Measurements from ENCODE around the gene FABP1.

Gene FABP1

DNA sequence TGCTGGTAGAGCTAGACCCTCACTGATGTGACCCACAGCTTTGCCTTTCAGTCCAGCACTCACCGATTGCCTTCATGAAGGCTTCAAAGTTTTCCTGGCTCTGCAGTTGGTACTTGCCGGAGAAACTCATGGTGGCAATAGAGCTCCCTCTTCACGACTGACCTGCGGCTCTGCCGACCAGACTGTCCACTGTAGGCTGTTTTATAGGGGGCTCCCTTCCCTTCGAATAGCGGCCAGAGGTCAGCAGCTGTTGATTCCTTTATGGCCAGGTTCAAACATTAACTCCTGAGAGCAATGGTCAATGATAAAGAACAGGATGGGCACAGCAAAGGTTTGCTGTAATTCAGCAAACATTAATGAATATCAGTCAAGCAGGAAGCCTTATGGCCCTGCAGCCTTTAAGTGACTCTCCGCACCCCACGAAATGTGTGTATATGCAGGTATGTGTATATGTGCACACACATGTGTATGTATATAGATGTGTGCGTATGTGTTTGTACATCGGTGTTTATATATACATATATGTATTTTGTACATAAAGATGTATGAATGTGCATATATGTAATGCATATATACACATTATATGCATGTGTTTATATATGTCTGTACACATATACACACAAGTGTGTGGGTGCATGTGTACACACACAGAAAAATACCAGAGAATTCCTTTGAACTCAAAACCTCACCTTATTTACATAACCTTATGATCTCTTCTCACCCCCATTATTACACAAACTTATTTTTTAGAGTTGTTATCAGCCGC, at the start of gene FABP1:
TSS of gene FABP1 (minus strand) at position 175 of the 766 bp plus-strand sequence. CDS start at position 130, 45 bp downstream.
- no peak for DNase-seq (ENCODE audit: low read depth in 2 of 2)

DNA sequence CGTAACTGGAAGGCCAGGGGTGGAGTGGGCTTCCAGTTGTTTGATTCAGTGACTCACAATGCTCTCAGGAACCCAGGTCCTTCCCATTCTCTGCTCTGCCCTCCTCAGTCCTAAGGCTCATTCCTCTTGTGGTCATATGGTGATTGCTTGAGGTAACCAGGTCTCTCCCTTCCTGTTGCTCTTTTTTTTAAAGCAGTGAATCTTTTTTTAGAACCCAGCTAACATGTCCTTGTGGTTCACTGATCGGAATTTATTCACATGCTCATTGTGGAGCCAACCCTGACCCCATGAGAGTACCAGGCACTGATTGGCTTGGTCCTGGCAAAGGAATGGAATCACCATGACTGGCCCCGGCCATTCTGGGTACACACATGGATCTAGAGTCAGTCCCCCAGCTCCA, 49.7 kb upstream of the FABP1 start:
- DNase-seq (ENCODE audit: low read depth in 2 of 2) = no peak

DNA sequence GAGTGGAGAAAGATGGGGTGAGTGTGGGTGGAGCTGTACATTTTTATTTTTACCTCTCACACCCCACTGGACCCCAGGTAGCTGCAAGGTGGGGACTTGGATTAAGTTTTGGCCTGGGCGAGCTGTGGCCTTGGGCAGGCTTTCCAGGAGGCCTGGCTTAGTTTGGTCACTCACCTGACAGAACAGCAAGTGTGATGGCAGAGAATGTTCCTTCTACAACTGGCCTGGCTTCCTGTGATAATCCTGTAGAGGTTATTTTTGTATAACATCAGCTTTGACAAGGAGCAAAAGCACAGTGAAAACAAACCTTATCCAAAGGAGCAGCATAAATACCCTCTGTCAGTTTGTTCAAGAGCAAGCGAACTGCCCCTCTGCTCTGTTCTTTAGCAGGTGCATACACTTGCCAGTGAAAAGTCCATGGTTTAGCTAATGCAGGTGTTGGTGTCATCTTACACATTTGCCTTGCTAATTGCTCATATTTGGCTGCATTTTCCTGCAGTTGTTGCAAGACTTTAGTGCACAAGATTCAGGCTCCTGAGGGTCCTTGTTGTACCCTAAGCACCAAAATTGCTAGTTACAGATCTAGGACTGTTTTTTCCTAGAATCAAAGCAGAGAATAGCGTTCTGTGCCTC, 48.6 kb upstream of the FABP1 start:
- DNase-seq (ENCODE audit: low read depth in 2 of 2) = no peak

DNA sequence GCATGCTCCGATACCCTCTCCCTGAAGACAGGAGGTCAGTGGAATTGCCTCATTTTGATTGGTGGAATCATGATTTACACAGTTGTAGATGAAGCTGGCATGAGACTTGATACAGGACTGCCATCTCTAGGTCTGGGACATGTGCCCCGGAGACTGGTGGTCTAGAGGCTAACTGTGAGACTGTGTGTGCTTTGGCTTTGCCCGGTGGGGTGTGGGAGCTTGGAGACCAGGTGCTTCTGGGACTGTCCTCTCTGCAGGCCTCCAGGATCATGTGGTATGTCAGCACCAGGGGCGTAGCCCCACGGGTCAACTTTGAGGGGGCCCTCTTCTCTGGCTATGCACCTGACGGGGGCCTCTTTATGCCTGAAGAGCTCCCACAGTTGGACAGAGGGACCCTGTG, 45.0 kb upstream of the FABP1 start:
- DNase-seq (ENCODE audit: low read depth in 2 of 2) = no peak

DNA sequence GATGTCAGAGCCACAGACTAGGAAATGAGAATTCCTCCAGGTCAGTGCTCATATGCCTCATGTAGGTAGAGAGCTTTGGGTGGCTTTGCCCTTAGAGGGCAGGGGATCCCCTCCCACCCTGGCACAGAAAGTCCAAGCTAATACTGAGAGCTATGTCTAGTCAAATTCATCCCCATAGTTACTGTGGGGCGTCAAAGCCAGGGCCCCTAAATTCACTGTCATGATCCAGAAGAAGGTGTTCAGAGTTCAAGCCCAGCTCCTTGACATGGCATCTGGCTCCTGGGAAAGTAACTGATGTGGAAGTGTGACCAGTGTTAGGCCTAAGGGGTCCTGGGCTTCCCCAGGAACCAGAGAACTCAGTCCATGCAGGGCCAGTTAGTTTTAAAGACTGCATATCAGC, 44.1 kb upstream of the FABP1 start:
- DNase-seq (ENCODE audit: low read depth in 2 of 2) = no peak

DNA sequence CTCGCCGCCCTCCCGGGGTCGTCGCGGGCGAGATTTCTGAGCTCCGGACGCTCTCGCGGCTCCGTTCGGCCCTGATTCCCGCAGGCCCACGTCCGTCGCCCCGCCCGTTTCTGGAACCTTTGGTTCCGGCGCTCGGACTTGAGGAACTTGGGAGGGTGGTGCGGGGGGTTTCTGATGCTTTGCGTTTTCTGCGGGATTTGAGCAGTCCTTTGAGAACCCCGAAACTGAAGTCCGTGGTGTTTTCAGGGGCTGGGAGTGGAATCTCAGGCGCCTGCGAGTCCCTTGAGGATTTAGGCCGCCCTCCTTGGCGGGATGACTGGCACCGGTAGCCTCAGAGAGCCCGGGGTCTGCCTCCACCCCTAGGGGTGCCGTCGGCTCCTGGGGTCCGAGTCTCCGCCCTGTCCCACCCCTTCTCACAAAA, 42.6 kb upstream of the FABP1 start:
- DNase-seq (ENCODE audit: low read depth in 2 of 2) = no peak

DNA sequence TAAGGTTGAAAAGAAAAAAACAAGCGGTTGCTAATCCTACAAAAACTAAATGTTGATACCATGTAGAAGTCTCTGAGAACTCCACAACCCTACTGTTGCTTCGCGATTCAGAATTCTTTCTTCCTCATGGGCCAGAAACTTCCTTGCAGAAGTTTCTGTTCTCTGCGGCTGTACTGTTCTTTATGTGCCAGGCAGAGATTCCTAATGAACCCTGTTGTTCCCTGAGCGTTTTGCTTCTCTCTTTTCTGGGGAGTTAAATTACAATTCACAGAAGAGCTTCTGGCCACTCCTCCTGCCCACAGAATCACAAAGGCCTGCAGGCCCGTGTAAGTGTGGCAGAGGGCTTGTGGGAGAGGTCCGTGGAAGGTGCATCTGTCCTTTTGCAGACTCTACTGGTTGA, 40.5 kb upstream of the FABP1 start:
- no peak for DNase-seq (ENCODE audit: low read depth in 2 of 2)

DNA sequence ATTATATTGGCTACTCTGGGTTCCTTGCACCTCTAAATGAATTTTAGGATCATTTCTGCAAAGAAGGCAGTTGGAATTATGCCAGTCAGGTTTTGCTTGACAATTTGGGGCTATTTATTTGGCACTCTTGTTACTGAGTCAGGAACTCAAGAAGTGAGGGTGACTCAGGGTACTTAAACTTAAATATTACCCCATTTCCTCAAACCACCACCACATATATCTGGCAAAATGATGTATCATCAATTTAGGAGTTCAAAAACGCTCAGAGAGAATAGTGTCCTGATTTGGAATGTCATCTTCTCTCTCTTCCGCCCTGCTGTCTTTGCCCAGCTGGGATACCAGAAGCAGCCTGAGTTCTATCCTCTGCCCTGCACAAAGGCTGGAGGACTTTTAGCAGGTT, 39.9 kb upstream of the FABP1 start:
- DNase-seq (ENCODE audit: low read depth in 2 of 2) = no peak

DNA sequence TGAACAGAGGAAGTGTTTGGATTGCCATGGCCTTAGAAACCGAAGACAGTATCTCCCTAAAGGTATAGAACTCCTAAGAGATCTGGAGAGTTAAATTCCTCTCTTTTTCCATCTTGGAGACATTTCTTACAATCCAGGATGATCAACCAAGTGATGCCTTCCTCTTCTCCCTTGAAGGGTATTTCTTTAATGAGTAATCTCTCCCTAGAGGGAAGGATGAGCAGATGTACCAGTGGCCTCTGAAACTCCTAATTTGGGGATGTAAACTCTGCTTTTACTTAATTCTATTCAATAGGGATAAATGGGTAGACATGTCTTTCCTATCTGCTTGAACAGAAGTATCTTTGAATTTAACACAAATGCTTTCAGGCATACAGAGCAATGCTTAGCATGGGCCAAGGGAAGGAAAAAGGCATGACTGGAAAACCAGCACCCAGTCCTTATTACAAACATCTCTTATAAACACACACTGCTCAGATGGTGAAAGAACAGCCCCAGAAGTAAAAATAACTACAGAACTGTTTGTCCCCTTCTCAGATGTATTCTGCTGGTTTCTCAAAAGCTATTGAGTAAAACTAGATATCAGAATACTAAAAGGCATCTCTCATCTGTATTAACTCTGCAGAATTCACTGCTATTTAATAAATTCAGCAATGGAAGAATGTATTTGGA, 37.6 kb upstream of the FABP1 start:
- DNase-seq (ENCODE audit: low read depth in 2 of 2) = no peak

DNA sequence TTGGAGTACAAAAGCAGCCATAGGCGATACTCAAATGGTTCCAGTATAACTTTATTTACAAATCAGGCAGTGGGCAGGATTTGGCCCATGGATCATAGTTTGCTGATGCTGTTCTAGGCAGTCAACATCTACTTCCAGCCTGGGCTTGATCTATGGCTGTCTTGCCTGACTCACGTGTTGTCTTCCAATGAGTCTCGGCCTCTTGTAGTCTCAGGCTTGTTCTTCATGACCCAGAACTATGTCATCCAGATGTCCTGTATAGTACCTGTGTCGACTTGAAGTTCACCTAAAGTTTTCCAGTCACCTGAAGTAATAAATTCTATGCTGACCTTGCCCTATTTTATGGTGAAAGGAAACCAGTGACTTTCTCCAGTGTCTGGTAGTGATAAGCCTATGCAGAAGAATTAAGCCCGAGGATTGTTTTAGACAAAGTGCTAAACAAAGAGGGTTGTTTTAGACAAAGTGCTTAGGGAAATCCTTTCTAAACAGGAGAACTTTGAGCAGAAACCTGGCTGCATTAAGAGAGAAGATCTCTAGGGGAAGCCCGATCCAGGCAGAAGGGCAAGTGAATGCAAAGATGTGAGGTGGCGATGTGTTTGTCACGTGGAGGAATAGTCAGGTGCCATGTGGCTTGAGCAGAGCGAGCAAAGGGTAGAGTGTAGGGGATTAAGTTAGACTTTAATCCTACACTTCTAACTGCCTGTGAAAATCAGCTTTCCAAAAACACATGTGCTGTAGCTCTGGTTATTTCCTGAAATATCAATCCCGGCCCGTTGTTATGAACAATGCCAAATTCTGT, 33.8 kb upstream of the FABP1 start:
- no peak for DNase-seq (ENCODE audit: low read depth in 2 of 2)

DNA sequence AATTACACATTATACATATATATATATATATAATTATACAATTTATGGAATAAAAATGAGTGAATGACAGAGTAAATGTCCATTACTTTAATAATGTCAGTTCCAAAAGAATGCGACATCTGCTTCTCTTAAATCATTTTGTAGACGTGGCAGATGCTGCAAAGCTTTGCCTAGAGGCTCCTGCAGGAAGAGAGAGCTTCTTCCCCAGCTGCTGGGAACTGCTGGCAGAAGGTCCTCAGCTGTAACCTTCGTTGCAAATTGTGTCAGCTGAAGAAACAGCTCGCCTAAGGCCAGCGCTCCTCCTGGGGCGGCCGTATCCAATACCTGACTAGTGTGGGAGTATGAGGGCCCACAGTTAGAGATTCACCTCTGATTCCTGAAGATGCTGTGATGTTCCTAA, 32.7 kb upstream of the FABP1 start:
- DNase-seq (ENCODE audit: low read depth in 2 of 2) = no peak

DNA sequence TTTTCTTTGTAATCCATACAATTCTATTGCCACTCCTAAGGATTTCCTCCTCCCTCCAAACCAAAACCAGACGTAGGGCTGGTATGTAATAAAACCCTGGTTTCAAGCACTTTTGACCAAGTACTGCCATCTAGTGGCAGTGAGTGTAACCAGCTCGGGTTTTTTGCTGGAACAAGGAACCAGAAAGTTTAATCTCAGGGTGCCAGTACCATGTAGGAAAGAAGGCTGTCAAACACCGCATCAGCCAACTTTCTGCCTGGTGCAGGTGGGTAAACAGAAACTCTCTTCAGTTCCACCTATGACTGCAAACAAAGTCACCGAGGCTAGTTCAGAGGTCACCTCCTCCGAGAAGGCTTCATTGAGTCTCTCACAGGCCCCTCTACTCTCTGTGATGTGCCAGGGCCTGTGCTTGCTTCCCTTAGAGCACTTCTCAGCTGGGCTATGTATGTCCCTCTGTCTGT, 32.1 kb upstream of the FABP1 start:
- peak; percentile 26 to 32 for DNase-seq (ENCODE audit: low read depth in 2 of 2)

DNA sequence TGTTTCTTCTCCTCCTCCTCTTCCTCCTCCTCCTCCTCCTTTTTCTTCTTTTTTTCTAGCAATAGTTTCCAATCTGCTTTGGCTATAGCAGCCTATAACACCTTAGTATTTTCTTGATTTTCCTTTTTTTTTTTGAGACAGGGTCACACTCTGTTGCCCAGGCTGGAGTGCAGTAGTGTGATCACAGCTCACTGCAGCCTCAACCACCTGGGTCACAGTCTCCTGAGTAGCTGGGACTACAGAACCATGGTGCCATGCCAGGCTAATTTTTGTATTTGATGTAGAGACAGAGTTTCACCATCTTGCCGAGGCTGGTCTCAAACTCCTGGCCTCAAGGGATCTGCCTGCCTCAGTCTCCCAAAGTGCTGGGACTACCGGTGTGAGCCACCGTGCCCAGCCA, 31.6 kb upstream of the FABP1 start:
- no peak for DNase-seq (ENCODE audit: low read depth in 2 of 2)

DNA sequence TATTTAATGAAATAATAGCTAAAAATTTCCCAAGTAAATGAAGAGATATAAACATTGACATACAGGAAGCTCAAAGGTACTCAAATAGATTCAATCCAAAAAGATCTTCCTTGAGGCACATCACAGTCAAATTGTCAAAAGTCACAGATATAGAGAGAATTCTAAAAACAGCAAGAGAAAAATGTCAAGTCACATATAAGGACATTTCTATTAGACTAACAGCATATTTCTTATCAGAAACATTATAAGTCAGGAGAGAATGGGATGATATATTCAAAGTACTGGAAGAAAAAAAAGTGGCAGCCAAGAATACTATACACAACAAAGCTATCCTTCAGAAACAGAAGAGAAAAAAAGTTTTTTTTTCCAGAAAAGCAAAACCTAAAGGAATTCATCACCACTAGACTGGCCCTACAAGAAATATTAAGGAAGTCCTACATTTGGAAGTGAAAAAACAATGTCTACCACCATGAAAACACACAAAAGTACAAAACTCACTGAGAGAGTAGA, 21.1 kb upstream of the FABP1 start:
- DNase-seq (ENCODE audit: low read depth in 2 of 2) = no peak

DNA sequence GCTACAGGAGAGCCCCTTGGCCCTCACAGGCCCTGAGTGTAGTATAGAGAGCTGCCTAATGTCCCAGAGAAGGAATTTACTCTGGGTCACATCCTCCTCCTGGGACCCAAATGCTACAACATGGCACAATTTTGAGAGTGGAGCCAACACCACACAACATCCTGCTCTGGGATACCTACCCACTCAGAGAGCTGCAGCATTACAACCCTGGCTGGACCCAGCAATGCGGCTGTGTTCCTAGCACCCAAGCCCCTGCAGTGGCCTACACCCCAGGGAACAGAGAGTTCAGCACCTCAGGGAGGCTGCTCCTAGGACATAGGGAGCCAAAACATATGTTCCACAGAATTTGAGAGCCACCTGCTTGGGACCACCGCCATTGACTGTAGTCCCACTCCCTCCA, 19.3 kb upstream of the FABP1 start:
- no peak for DNase-seq (ENCODE audit: low read depth in 2 of 2)

DNA sequence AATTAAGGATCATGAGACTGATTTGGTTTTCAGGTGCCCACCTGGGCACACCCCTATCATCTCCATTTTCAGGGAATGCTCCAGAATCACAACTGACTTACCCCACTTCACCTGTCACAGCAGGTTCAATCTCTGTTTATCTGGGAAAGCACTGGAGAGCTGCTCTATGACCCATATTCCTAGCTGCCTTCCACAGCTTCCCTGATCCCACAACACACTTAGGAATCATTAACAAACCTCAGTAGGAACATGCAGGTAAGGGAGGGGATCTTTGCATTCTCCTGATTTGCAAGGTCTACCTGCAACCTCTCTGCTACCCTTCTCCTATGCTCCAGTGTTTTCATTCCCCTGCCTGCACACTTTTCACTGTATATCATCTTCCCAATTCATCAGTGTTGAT, 18.7 kb upstream of the FABP1 start:
- no peak for DNase-seq (ENCODE audit: low read depth in 2 of 2)

DNA sequence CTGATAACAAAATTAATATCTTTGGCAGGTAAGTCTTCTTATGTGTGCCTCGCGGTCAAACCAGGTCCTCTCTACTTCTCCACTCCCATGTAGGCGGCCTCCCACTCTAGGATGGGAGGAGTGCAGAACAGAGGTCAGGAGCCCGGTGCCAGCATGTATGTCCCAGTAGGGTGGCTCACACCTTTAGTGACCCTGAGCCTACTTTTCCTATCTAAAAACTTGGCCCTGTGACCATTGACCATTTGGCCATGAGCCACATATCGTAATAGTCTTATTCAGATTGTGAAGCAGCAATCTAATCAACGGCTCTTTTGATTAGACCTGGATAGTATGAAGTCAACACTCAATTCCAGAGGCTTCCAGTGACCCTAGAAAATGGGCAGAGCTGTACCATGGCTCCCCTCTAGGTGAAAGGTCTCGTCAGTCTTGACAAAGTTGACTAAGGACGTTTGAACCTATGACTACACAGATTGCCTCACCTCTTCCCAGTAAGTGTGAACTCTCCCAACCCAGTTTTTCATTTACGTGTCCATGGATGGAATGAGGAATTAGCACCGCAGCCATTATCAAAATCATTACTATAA, 17.1 kb upstream of the FABP1 start:
- no peak for DNase-seq (ENCODE audit: low read depth in 2 of 2)

DNA sequence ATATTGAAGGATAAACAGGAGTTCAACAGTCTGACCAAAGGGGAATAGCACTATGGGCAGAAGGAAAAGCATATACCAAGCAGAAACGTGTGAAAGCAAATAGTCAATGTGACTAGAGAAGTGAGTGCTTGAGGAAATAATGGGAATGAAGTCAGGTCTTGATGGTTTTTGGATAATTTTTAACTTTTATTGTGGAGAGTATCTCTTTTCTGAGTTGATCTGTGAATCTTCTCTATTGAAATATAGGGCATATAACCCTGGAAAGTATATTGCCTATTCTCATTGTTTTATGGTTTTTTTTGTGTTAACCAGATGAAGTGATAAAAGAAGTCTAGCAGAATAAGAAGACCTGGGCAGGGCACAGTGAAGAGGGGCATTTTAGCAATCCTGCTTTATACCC, 16.4 kb upstream of the FABP1 start:
- no peak for DNase-seq (ENCODE audit: low read depth in 2 of 2)

DNA sequence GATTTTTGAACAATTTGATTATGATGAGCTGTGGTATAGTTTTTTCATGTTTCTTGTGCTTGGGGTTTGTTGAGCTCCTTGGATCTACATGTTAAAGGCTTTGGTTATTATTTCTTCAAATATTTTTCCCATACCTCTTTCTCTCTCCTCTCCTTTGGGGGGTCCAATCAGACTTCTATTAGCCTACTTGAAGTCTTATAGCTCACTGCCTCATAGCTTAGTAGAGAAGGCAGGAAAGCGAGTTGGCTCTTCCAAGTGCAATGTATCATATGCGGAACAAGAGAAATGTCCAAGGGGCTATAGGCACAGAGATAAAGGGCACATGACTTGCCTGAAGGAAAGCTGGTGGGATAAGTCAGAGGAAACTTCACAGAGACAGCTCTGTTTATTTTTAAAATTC, 14.1 kb upstream of the FABP1 start:
- DNase-seq (ENCODE audit: low read depth in 2 of 2) = no peak

DNA sequence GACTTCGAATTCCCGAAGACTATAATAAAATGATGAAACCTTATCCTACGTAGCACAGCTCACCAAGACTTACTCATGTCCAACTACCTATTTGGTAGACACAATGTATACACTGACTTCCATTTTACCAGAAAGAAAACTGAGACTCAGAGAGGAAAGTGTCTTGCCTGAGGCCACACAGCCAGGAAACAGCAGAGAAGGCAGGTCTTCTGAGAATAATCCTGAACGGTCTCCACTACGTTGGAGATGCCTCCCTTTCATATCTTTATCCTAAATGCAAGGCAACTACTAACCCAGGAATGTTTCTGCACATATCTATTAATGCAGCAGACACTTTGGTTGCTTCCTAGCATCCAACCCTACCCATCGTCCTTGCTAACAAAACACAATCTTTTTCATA, 11.9 kb upstream of the FABP1 start:
- DNase-seq (ENCODE audit: low read depth in 2 of 2) = no peak

DNA sequence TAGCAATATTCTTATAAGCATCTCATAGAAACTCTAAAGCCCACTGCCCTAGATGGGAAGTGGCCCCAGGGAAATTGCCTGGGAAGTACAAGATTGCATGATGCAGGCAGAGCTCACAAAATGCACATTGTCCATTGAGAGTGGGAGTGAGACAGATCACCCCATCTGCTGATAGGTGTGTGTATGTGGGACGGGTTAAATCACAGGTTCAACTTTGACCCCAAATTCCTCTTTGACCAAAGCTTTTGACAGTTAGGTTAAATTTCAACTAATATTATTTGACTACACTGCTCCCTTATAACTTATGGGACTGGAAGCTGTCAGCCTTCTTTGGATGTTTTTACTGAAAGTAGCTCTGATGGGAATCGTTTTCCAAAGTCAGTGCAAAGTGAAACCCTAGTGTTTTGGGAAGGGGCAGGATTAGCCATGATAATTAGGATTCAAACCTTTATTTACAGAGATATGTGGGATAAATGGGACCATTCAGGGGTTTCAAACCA, 11.4 kb upstream of the FABP1 start:
- no peak for DNase-seq (ENCODE audit: low read depth in 2 of 2)

Data from stimulated activated CD4-positive, alpha-beta T cell treated with anti-CD3 and anti-CD28 coated beads, Interleukin-12 subunit alpha, Interleukin-12 subunit beta, amount 100 ng/mL, for 24 hours (primary cell).